Pericardium fibroblast (primary cell): Measurements from ENCODE around the gene FSTL4. TPM values are rescaled to one million over a fixed set of nuclear protein-coding genes. Genes with fewer than 3 reads are reported as not detected.

Experiments
- total RNA-seq: library from RNA; depleted of rRNA; stranded (reverse); fragments of >200 nt; gene quantifications from 2 replicates; pipeline ENCODE4 v1.2.3, GENCODE V29; 2015

The FSTL4 gene
- total RNA-seq, result not detected in 2 replicates

GRCh38 chr5:133612249-133612860 lies at the start of gene FSTL4:
Gene FSTL4, minus strand, starts transcription at chr5:133612541.

